Measurements from ENCODE around the gene OLFM1.

DNA sequence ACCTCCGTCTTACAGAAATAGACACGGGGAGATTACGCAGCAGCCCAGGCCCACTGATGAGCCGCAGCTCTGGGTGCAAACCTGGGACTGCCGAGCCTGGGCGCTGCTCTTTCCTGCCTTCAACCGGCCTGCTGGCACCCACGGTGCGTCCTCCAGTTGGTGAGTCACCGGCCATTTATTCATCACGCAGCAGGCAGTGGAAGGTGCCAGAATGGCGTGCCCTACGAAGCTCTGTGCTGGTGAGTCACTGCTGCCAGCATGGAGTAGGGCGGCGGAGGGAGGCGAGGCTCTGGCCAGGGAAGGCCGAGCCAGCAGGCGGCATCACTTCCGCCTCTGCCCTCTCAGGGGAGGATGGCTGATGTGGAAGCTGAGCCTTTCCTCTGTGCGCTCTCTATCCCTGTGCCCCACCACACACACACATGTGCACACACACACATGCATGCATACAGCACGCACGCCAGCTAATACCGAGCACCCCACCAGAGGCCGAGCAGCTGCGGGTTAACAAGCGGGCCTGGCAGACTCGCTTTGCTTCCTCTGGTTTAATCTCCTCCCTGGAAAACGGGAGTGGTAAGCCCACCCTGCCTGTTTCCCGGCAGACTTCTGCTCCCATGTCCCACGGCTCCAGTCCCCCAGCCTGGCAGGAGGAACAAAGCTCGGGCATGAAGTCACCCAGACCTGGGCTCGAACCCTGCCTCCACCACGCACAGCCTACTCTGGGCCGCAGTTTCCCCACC, 39.2 kb downstream of the OLFM1 start:
- TF ChIP-seq, protein P1, sequence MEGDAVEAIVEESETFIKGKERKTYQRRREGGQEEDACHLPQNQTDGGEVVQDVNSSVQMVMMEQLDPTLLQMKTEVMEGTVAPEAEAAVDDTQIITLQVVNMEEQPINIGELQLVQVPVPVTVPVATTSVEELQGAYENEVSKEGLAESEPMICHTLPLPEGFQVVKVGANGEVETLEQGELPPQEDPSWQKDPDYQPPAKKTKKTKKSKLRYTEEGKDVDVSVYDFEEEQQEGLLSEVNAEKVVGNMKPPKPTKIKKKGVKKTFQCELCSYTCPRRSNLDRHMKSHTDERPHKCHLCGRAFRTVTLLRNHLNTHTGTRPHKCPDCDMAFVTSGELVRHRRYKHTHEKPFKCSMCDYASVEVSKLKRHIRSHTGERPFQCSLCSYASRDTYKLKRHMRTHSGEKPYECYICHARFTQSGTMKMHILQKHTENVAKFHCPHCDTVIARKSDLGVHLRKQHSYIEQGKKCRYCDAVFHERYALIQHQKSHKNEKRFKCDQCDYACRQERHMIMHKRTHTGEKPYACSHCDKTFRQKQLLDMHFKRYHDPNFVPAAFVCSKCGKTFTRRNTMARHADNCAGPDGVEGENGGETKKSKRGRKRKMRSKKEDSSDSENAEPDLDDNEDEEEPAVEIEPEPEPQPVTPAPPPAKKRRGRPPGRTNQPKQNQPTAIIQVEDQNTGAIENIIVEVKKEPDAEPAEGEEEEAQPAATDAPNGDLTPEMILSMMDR (IDR thresholded peaks at IDR 0.05; ENCODE audit: borderline replicate concordance, extremely low read depth, low read length, poor library complexity, severe bottlenecking): no peak
- no peak for TF ChIP-seq EZH2 (IDR thresholded peaks at IDR 0.05; ENCODE audit: borderline replicate concordance, low read depth, low read length, severe bottlenecking)

All from DND-41 (cell line).